T-helper 2 cell (primary cell): ENCODE data around the gene SPIRE1.
A peak's percentile ranks its signal among the peaks of the same experiment; 100 is the strongest.
"Not testable (repeated sequence)": the region's sequence is repeated elsewhere in the genome, so short reads cannot be mapped to it uniquely, and the experiment has no call there.

ENCODE experiments used
- DNase-seq, 5 experiments: peaks; one replicate each; pipeline versions ENCODE4 v3.0.0 to v3.0.0-alpha.2; 2012 to 2022

Gene SPIRE1

DNA sequence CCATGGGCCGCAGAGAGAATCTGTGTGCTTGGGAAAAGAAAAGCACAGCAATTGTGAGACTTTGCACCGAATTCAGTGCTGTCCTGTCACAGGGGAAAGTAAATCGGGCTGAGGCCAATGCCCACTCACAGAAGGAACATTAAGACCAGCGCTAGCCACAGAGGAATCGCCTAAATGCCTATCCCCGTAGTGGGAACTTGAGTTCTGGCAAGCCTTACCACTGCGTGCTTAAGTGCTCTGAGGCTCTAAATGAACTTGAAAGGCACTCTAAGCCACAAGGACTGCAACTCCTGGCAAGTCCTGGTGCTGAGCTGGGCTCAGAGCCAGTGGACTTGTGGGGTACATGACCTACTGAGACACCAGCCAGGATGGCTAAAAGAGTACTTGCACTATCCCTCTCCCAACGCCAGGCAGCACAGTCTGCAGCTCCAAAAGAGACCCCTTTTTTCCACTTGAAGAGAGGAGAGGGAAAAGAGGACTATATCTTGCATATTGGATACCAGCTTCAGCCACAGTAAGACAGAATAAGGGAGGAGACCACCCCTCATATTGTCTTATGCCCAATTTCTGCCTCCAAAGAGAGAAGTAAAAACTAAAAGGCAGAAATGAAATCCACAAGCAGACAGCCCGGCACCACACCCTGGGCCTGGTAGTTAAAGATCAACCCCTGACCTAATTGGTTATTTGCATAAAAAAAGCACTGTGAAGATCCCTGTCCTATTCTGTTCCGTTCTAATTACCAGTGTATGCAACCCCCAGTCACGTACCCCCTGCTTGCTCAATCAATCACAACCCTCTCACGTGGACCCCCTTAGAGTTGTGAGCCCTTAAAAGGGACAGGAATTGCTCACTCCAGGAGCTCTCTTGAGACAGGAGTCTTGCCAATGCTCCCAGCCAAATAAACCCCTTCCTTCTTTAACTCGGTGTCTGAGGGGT lies 105.7 kb downstream of the SPIRE1 start:
- not testable (repeated sequence) for DNase-seq

DNA sequence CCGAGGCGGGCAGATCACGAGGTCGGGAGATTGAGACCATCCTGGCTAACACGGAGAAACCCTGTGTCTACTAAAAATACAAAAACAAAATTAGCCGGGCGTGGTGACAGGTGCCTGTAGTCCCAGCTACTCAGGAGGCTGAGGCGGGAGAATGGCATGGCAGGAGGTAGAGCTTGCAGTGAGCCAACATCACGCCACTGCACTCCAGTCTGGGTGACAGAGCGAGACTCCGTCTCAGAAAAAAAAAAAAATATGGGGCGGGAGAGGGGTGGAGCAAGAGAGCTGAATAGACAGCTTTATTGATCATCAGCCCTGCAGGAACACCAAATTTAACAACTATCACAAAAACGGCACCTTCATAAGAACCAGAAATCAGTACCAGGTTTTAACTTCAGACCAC lies 106.4 kb downstream of the SPIRE1 start:
- not testable (repeated sequence) for DNase-seq

DNA sequence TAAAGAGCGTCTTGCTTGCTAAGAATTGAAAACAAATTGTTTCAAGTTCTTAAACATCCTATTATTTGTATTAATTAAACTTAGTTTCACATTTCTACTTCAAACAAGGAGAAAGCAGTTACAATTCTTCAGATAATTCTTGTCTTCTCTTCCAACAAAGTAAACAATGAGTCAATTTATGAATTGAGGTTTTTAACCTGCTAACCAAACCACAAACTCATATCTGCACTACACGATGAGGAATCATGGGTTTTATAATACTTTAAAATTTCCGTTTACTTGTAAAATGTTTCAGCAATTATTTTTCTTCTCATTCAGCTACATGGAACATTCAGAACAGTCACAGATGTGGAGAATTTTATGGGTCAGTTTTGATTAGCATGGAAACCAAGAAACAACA lies 114.2 kb downstream of the SPIRE1 start:
- DNase-seq = peak in 1 of 5 experiments; percentile 77

DNA sequence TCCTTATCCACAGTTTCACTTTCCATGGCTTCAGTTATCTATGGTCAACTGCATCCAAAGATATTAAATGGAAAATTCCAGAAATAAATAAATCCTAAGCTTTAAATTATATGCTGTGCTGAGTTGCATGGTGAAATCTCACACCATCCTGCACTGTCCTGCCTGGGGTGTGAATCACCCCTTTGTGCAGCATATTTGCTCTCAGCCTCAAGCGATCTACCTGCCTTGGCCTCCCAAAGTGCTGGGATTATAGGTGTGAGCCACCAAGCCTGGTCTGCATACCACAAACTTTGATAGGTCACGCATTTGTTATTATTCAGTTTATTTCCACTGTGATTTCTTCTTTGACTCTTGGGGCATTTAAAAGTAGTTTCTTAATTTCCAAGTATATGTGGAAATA lies 117.2 kb downstream of the SPIRE1 start:
- DNase-seq = no peak

DNA sequence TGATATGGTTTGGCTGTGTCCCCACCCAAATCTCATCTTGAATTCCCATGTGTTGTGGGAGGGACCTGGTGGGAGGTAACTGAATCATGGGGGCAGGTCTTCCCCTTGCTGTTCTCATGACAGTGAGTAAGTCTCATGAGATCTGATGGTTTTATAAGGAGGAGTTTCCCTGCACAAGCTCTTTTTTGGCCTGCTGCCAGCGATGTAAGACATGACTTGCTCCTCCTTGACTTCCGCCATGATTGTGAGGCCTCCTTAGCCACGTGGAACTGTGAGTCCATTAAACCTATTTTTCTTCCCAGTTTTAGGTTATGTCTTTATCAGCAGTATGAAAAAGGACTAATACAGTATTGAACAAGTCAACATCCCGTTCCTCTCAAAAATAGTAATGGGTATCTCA lies 118.7 kb downstream of the SPIRE1 start:
- peak in 1 of 5 experiments; percentile 9 for DNase-seq

DNA sequence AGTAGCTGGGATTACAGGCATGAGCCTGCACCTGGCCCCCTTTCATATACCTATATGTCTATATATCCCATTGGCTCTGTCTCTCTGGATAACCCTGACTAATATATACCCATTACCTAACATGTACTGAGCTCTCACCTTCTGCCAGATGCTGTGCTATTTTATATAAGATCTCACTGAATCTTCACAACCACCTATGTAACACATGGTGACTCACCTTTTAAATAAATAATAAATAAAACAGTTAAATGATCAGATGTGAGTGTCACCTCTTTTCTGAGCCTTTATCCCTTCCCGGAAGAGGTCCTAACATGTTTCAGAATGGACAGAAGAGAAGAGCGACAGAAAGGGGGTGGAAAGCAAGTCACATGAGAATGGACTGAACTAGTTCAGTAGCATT lies 123.1 kb downstream of the SPIRE1 start:
- DNase-seq = no peak

DNA sequence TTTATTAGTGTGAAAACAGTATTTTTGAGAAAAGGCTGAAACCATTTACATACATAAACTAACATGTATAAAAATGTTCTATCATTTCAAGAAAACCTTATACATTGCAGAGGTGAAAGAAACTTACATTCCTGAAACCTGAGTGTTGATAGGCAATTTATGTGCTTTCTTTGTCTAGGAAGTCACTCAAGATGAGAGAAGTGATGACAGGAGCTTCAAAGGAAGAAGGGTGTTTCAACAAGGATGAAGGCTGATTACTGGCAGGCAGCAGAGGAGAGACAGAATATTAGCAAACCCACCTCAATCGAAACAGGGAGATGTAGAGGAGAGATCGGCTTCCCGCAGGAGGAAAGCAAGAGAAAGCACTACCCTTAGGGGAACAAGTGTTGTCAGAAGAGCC lies 125.2 kb downstream of the SPIRE1 start:
- DNase-seq = no peak

DNA sequence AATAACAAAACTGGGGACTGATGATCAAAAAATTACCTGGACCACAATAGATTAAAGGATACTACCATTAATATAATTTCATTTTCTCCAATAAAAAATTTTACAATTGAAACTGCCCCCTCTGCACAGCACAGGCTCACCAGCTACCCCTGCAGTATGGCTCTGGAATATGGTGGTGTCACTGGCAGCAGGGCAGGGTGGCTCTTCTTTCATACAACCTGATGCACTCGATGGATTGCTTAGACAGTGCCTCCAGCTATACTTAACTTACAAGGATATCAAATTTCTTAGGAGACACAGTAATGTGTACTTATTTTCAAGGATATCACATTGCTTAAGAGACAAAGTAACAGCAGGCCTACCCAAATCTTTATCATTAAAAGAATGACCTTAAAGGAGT lies 126.2 kb downstream of the SPIRE1 start:
- no peak for DNase-seq

DNA sequence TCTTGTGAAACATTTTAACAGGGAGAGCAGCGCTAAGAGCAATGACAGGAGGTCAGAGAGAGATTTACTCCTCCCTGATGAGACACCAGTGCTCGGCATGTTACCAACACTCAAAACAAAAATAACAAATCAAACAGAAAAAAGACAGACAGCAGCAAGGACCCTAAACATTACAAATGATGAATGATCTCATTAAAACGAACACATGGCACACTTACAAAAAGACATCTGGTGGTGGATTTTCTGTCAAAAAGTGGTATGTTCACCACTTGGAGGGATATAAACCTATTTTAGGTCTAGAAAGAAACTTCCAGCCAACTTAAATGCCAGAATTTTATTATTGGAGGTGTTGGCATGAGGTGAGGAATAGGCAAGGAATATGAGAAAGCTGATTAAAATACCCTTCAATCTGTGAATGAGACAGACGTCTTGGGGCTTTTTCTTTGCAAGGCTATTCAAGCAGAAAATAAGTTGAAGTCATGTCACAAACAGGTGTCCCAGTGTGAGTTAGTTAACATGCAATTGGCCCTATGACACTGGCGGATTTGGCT lies 137.4 kb downstream of the SPIRE1 start:
- no peak for DNase-seq

DNA sequence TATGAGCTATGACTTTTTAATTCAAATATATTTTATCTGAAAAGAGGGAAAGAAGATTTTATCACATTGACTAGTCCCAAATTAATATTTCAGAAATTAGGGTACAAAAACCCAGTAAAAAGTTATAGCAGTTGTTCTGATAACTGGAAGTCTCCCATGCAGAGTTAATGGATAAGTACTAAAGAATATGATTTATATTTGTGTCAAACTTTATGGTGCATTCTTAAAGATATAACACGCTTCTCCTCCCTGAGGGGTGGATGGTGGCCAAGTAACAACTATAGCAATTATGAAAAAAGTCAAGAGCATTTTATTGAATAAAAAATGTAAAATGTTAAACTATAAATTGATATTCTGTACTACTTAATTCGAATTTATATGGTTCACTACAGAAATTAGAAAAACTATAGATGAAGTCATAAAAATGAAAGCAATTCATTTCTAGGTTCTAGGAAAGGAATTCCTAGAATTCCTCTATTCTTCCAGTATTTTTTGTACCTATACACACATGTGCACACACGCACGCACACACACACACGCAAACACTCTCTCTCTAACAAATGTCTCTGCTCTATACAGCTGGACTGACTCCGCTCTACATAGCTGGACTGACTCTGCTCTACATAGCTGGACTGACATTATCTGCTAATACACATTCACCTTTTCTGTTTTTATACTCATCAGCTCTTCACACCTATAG lies 138.9 kb downstream of the SPIRE1 start:
- no peak for DNase-seq

DNA sequence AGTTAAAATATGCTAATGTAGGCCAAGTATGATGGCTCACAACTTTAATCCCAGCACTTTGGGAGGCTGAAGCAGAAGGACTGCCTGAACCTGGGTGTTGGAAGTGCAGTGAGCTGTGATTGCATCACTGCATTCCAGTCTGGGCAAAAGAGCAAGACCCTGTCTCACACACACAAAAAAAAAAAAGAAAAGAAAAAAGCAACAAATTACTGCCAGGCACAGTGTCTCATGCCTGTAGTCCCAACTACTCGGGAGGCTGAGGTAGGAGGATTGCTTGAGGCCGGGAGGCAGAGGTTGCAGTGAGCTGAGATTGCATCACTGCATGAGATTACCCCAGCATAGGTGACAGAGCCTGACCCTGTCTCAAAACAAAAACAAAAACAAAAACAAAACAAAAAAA lies 139.6 kb downstream of the SPIRE1 start:
- no peak for DNase-seq

DNA sequence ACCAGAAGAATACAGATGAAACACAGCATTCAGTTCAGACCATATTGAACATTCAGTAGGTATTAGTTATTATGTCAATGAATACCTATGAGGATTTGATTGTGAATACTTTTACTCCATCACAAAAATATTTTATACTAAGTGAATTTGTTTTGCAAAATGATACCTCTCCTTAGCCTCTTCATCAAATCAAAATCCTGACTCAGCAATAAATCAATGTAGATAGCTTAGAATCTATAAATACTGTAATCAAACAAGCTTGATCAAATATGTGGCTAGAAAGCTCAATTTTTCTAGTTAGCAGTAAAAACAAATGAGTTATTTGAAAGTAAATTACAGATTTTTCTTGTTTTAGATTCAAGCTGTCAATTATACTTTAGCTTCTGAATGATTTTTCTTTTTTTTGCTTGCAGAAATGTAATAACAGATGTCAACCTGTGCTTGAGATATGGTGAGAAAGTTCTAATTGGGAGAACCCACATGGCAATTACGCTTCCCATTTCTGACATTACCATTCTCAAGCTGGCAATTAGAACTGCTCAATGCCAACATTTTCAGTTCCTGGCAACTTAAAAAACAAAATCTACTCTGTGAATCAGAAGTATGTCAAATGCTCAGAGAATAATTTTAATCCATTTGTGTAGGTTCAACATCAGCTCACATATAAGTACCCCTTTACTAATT lies 140.6 kb downstream of the SPIRE1 start:
- no peak for DNase-seq

DNA sequence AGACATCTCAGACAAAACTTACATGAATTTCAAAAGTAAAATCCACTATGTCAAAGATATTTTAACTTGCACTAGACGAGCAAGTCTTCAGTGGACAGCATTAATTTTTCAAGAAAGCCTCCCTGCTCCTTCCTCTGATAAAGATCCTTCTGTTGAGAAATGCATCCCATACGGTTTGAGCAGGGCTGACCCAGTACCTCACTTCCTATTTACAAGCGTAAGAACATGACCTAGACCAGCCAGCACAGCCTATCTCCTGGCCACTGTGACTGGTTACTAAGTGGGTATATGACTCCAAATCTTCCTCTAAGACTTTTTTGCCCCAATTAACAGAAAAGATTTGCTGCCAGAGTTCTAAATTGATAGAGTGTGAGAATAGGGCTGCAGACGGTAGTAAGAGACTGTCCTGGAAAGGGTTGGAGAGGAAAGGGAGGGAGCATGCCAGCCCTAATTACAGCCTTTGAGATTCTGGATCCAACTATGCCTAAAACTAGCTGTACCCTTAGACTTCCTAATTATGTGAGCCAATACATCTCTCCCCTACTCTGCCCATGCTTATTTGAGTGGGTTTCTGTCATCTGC lies 141.8 kb downstream of the SPIRE1 start:
- no peak for DNase-seq

DNA sequence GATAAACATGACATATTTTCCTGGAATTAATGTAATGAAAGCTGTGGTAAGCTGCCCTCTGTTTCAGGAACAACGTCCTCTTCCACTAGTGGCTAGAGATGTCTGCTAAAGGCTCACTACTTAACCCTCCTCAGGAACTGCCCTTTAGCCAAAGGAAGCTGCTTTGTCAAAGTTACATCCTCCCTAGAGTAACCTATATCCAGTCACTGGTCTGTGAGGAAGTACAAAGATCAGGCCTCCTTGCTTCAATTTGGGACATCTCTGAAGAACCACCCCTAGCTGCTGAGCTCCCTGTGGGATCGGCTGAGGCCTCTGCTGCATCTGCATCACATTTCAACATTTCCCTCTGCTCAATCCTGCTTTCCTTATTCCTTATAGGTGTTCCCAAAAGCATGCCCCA lies 142.4 kb downstream of the SPIRE1 start:
- no peak for DNase-seq

DNA sequence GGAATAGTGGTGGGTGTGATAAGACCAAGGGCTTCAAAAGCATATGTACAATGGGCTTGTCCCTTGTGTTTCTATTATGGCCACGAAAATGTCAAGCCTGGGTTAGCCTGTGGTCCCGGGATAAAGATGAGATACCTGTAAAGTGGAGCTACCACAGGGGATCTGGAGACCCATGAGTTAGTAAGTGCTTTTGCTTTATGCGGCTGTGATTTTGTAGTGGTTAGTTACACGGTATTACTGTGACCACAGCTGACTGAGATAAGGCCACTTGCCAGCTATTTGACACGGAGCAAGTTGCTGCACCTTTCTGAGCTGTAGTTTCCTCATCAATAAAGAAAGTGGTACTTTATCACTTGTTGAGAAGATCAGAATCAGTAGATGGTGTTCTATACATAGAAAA lies 150.9 kb downstream of the SPIRE1 start:
- DNase-seq = peak in 1 of 5 experiments; percentile 41

DNA sequence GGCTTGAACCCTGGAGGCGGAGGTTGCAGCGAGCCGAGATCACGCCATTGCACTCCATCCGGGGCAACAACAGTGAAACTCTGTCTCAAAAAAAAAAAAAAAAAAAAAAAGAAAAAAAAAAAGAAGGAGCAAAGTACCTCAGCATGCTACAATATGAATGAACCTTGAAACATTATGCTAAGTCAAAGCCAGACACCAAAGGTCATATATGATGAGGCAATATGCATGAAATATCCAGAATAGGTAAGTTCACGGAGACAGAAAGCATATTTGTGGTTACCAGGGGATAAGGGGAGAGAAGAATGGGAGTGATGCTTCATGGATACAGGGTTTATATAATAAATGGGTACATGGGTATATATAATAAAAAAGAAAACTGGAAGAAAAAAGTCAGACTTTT lies 156.9 kb downstream of the SPIRE1 start:
- no peak for DNase-seq

DNA sequence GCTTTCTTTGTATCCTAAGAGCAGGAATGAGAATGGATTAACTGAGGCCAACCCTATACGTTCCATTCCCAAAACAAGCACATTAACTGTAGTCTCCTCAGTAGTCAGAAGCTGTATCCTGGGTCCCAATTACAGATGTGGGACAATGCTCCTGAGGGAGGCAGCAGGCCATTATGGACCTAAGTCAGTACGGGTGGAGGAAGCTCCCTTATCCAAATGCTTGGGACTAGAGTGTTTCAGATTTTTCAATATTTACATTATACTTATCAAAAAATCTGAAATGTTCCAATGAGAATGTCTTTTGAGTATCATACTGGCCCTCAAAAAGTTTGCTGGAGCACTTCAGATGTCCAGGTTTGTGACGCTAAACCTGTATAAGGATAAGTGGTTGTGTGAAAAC lies 160.1 kb downstream of the SPIRE1 start:
- DNase-seq = no peak

DNA sequence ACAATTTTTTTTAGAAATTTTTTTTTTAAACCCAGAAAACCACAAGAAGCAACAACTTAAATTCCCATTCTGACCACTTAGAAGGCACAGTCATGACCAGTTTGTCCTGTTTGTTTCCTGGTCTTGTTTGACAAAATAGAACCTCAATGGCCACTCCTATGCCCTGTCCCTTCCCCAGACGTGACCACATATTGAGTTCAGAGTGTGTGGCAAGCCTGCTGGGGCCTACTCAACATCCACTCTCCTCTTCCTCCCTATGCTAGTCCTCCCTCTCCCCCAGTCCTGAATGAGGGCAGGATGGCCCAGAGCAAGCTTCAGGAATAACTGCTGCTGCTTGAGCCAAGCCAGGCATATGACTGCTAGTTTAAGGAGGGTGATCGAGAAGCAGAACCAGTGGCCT lies 160.6 kb downstream of the SPIRE1 start:
- no peak for DNase-seq

DNA sequence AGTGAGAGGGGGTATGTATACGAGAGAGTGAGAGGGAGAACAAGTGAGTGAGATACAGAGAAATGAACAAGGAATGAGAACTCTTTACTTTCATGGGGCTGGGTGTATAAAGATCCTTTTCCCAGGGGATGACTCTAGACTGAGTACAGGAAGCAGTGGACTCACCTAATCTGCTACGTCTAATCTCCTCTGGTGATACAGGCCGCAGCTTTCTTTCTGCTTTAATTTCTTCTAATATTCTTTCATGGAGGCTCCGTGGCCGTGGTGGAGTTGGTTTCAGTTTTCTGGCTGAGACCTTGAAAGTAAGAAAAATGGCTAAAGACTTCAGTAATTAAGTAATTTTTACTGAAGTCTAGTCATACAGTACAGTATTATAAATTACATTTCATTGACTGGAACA lies 165.0 kb downstream of the SPIRE1 start:
- no peak for DNase-seq

DNA sequence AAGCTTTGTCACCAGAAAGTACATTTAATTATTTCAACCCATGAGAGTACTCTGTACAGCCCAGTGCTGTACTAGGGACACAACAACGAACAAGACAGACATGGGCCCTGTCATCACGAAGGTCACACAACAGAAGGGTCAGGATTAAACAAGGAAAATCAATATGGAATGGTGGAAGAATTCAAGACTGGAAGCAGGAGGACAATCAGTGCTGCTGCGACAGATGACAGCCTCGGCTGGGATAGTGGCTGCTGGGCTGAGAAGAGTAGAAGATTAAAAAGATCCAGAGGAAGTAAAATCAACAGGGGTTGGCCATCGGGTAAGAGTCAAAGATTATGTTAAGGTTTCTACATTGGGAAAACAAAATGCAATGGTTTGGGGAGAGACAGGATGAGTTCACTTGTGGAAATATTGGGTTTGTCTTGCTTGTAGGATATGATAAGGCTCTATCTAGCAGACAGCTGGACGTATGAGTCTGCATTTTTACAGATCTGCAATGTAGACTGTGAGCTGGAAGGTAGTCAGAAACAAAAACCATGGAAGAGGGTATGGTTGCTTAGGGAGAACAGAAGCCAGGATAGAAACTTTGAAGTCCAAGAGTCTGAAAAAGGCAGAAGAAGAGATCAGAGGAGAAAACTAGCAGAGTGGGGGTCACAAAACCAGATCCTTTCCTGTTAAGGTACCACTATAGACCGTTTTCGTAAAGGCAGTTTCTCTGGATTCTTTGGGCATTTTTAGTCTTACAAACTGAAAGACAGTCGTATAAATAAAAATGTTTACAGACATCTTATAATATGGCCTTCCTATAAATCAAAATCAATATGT lies 166.1 kb downstream of the SPIRE1 start:
- no peak for DNase-seq

DNA sequence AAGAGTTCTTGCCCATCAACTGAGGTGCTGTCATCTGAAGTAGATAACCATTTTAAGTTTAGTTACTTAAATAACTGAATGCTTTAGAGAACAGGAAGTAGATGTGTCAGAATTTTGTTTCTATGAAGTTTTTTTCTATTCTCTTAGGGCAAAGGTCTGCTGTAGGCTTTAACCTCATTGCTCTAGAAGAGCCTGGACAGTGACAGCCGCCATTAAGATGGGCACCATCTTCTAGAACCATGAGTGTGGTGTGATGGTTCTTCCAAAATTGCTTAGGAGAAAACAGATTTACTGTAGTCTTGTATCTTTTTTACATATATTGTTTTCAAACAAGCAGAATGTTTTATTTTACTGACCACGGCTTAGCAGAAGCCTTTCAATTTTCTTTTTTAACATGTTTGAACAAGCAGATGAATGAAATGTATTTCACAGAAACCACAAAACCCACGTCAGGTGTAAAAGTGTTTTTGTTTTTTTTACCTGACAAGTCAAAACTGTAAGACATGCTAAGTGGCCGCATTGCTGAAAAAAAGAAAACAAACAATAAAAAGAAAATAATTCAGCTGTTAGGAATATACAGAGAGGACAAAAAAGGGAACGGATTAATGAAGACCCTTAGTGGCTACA lies 172.3 kb downstream of the SPIRE1 start:
- peak in 1 of 5 experiments; percentile 39 for DNase-seq
